Body of pancreas (tissue), 4 donors: ENCODE measurements around the gene UGT1A1. TPM values are rescaled to one million over a fixed set of nuclear protein-coding genes. Genes with fewer than 3 reads are reported as not detected.

ENCODE experiments used
- ATAC-seq: fragments of 150-250 bp; one replicate; pipeline ENCODE4 v1.9.1; 2016
- DNase-seq, 4 donors: peaks; one replicate each; pipeline ENCODE4 v3.0.0-alpha.2; 2019
- H3K27ac ChIP-seq, 4 donors: fragments of 200-600 bp; sonication (generic); 1 replicate in 3 of 4; 2 replicates in 1 of 4; pipeline versions ENCODE4 v1.5.1 to v1.6.1; 2016 to 2019; ENCODE audit warnings: mild to moderate bottlenecking in 1 of 4, mixed read lengths in 1 of 4, moderate library complexity in 1 of 4
- H3K27me3 ChIP-seq, 2 donors: fragments of 200-600 bp; sonication (generic); one replicate each; pipeline ENCODE4 v1.6.0; 2016; ENCODE audit warnings: mild to moderate bottlenecking in 1 of 2
- H3K36me3 ChIP-seq, 2 donors: fragments of 200-600 bp; sonication (generic); replicated peaks in 1 of 2; 2 replicates each; pipeline ENCODE4 v1.5.1; 2016; ENCODE audit warnings: low read depth in 2 of 2; ENCODE audit not compliant: insufficient read depth in 1 of 2
- H3K4me1 ChIP-seq: fragments of 200-600 bp; sonication (generic); one replicate; pipeline ENCODE4 v1.6.0; 2016
- H3K4me3 ChIP-seq, 2 donors: fragments of 200-600 bp; sonication (generic); 1 replicate in 1 of 2; 2 replicates in 1 of 2; pipeline ENCODE4 v1.5.1; 2016 to 2019
- H3K9me3 ChIP-seq, 3 donors: fragments of 200-600 bp; sonication (generic); 1 replicate in 2 of 3; 2 replicates in 1 of 3; pipeline ENCODE4 v1.5.1; 2016
- CTCF ChIP-seq, 7 experiments: fragments of 450-650 bp in 4 of 7; fragments of 200-600 bp in 3 of 7; sonication (generic) in 3 of 7; IDR thresholded peaks; one replicate each; pipeline ENCODE4 v1.5.1; 2016 to 2019; ENCODE audit warnings: antibody characterized with exemption in 7 of 7
- POLR2A ChIP-seq, 3 donors: fragments of 450-650 bp; IDR thresholded peaks; one replicate each; pipeline ENCODE4 v1.6.1; 2016; ENCODE audit warnings: antibody characterized with exemption in 3 of 3, mild to moderate bottlenecking in 2 of 3
- WGBS, 2 donors: methylation state at CpG; one replicate each; pipeline ENCODE4 v1.1.5; 2017; 5-methylcytosine and 5-hydroxymethylcytosine counted together
- intact Hi-C: fragments of 100-400 bp; cut with DNase I; formaldehyde crosslinking; loops from one replicate; pipeline ENCODE4 v1.15.1; 2023
- total RNA-seq, 2 donors: library from RNA; depleted of rRNA; stranded (reverse); fragments of >200 nt; gene quantifications; one replicate each; pipeline ENCODE4 v1.1.0, GENCODE V29; 2016

UGT1A1 gene
- total RNA-seq, 2 donors from 2014 or later, result not detected

GRCh38 chr2:233754872-233755611, 5.0 kb upstream of the UGT1A1 start:
- intact Hi-C loops, result no loop called here

GRCh38 chr2:233756429-233757081, 3.5 kb upstream of the UGT1A1 start:
- Histone ChIP-seq H3K9me3 (no peaks in the 10 kb centered on the region), H3K27ac (no peak overlapping the region), H3K36me3 (no peaks in the 10 kb centered on the region), H3K27me3 (no peaks in the 10 kb centered on the region), H3K4me1 (no peaks in the 10 kb centered on the region), H3K4me3 (no peak overlapping the region)
- intact Hi-C loops, result no loop called here
- WGBS, 2 donors, result 35 to 44% methylated on average over 7 of the region's 7 CpGs
- DNase-seq, result peak in 2 of 4 donors; percentile 17 to 22
- TF ChIP-seq POLR2A (IDR thresholded peaks at IDR 0.05) (no peak), CTCF (IDR thresholded peaks at IDR 0.05) (no peak)
- peak; percentile 75 for ATAC-seq

More at GRCh38 chr2:233754872-233755611, 5.0 kb upstream of the UGT1A1 start:
- ATAC-seq (no peak), DNase-seq (no peak)
- WGBS, 2 donors, result 82 to 94% methylated on average over 26 to 42 of the region's 44 CpGs
- H3K27me3 ChIP-seq, result no peaks in the 10 kb centered on the region
- H3K9me3 ChIP-seq, result peaks cover 0 to 10% (median 0%) of the 10 kb centered on the region in 3 donors
- no peaks in the 10 kb centered on the region for H3K4me1 ChIP-seq
- no peaks in the 10 kb centered on the region for H3K36me3 ChIP-seq
- no peak overlapping the region for H3K27ac ChIP-seq
- TF ChIP-seq POLR2A (IDR thresholded peaks at IDR 0.05), result no peak
- TF ChIP-seq CTCF (IDR thresholded peaks at IDR 0.05), result no peak
- H3K4me3 ChIP-seq, result no peak overlapping the region

GRCh38 chr2:233758141-233758540, 1.9 kb upstream of the UGT1A1 start:
- Histone ChIP-seq H3K9me3 (no peaks in the 10 kb centered on the region), H3K27ac (no peak overlapping the region), H3K36me3 (no peaks in the 10 kb centered on the region), H3K4me1 (no peaks in the 10 kb centered on the region), H3K27me3 (no peaks in the 10 kb centered on the region), H3K4me3 (no peak overlapping the region)
- TF ChIP-seq CTCF (IDR thresholded peaks at IDR 0.05) (no peak), POLR2A (IDR thresholded peaks at IDR 0.05) (no peak)
- no peak for ATAC-seq
- intact Hi-C loops, result no loop called here
- DNase-seq, result no peak

- no peaks in the 10 kb centered on the region for H3K36me3 ChIP-seq
- H3K4me3 ChIP-seq, result no peak overlapping the region
- no peaks in the 10 kb centered on the region for H3K4me1 ChIP-seq
- H3K27me3 ChIP-seq, result no peaks in the 10 kb centered on the region
- 79 to 88% methylated on average over 2 of the region's 2 CpGs for WGBS, 2 donors
- H3K9me3 ChIP-seq, result no peaks in the 10 kb centered on the region
- intact Hi-C loops, result no loop called here
- ATAC-seq, result no peak
- no peak for TF ChIP-seq CTCF (IDR thresholded peaks at IDR 0.05)
- TF ChIP-seq POLR2A (IDR thresholded peaks at IDR 0.05), result no peak
- no peak overlapping the region for H3K27ac ChIP-seq
- DNase-seq, result no peak
These were observed 1.2 kb upstream of the UGT1A1 start for GRCh38 chr2:233758849-233759248.
